IMR-90 (cell line): ENCODE results near the gene DPYD. TPM values are rescaled to one million over a fixed set of nuclear protein-coding genes. Genes with fewer than 3 reads are reported as not detected.

Source experiments
- ATAC-seq: fragments of 200-7000 bp; cut with Tn5 transposase; 2 replicates; pipeline ENCODE4 v1.9.1; 2020; ENCODE audit warnings: low read depth, mild to moderate bottlenecking, moderate library complexity
- BruUV-seq: library from RNA; stranded (reverse); fragments of 400-500 nt; replicated peaks from 2 replicates; lab custom pipeline; 2021; lab: Mats Ljungman, UMichigan
- CTCF ChIA-PET: fragments of 300-600 bp; formaldehyde crosslinking; extraction: SDS; loops from one replicate; lab custom pipeline; 2021; ENCODE audit warnings: antibody characterized with exemption; lab: Yijun Ruan, JAX
- POLR2A ChIA-PET: fragments of 300-600 bp; sonication (Branson Sonifier 250); formaldehyde crosslinking; loops from one replicate; lab custom pipeline; 2022; ENCODE audit warnings: antibody characterized with exemption; ENCODE audit not compliant: unreplicated experiment; lab: Charles Lee
- DNase-seq: peaks from one replicate; pipeline ENCODE4 v3.0.0; 2013
- H2AFZ ChIP-seq: replicated peaks from 2 replicates; pipeline ENCODE3; 2013; ENCODE audit warnings: low read length, mild to moderate bottlenecking; ENCODE audit not compliant: poor library complexity
- H2AK5ac ChIP-seq: 2 replicates; pipeline ENCODE4 v1.6.1; 2013; ENCODE audit warnings: low read depth, low read length, inconsistent platforms
- H2AK9ac ChIP-seq: replicated peaks from 2 replicates; pipeline ENCODE3; 2013; ENCODE audit warnings: mild to moderate bottlenecking, low read depth, low read length, moderate library complexity; ENCODE audit not compliant: poor library complexity
- H2BK120ac ChIP-seq: 2 replicates; pipeline ENCODE4 v1.6.1; 2013; ENCODE audit warnings: low read depth, low read length, inconsistent platforms
- H2BK15ac ChIP-seq: 3 replicates; pipeline ENCODE4 v1.6.1; 2013; ENCODE audit warnings: low read depth, low read length, inconsistent platforms
- H2BK20ac ChIP-seq: 2 replicates; pipeline ENCODE4 v1.6.1; 2013; ENCODE audit warnings: low read depth, mild to moderate bottlenecking, inconsistent platforms, low read length, moderate library complexity
- H2BK5ac ChIP-seq: 2 replicates; pipeline ENCODE4 v1.6.1; 2013; ENCODE audit warnings: mild to moderate bottlenecking, low read depth, low read length, inconsistent platforms; ENCODE audit not compliant: poor library complexity, severe bottlenecking
- H3K14ac ChIP-seq: replicated peaks from 2 replicates; pipeline ENCODE4 v1.6.1; 2013; ENCODE audit warnings: low read depth, low read length, inconsistent platforms
- H3K18ac ChIP-seq: 2 replicates; pipeline ENCODE4 v1.6.1; 2013; ENCODE audit warnings: low read depth, low read length, control low read depth
- H3K23ac ChIP-seq: 2 replicates; pipeline ENCODE4 v1.6.1; 2013; ENCODE audit warnings: low read depth, low read length, inconsistent platforms
- H3K27ac ChIP-seq: 2 replicates; pipeline ENCODE4 v1.5.1; 2013; ENCODE audit warnings: mild to moderate bottlenecking, control low read depth, low read length; ENCODE audit not compliant: insufficient read depth
- H3K27me3 ChIP-seq: 2 replicates; pipeline ENCODE4 v1.6.1; 2013; ENCODE audit warnings: low read length; ENCODE audit not compliant: control insufficient read depth, insufficient read depth
- H3K36me3 ChIP-seq: 2 replicates; pipeline ENCODE4 v1.6.1; 2013; ENCODE audit warnings: low read length, mixed read lengths; ENCODE audit not compliant: control insufficient read depth, insufficient read depth
- H3K4ac ChIP-seq: 2 replicates; pipeline ENCODE4 v1.6.1; 2013; ENCODE audit warnings: low read depth, low read length, inconsistent platforms
- H3K4me1 ChIP-seq: 2 replicates; pipeline ENCODE4 v1.6.1; 2013; ENCODE audit warnings: low read length, mixed read lengths; ENCODE audit not compliant: control insufficient read depth, insufficient read depth
- H3K4me2 ChIP-seq: 2 replicates; pipeline ENCODE4 v1.6.1; 2013; ENCODE audit warnings: low read depth, mild to moderate bottlenecking, control low read depth, low read length, moderate library complexity
- H3K4me3 ChIP-seq: 2 replicates; pipeline ENCODE4 v1.5.1; 2013; ENCODE audit warnings: low read depth, mild to moderate bottlenecking, control low read depth, low read length, moderate library complexity; ENCODE audit not compliant: insufficient read depth
- H3K56ac ChIP-seq: 2 replicates; pipeline ENCODE4 v1.6.1; 2013; ENCODE audit warnings: low read length, inconsistent platforms; ENCODE audit not compliant: insufficient read depth; ENCODE audit errors: extremely low read depth
- H3K79me1 ChIP-seq, 2 experiments: 2 replicates each; pipeline ENCODE4 v1.6.1; 2013; ENCODE audit warnings: low read length in 2 of 2, inconsistent platforms in 1 of 2, low read depth in 1 of 2
- H3K9ac ChIP-seq: 2 replicates; pipeline ENCODE4 v1.6.1; 2013; ENCODE audit warnings: low read depth, low read length, control low read depth
- H3K9me1 ChIP-seq: 2 replicates; pipeline ENCODE4 v1.6.1; 2013; ENCODE audit warnings: low read length, inconsistent platforms; ENCODE audit not compliant: insufficient read depth
- H3K9me3 ChIP-seq: 2 replicates; pipeline ENCODE4 v1.6.1; 2013; ENCODE audit warnings: low read length; ENCODE audit not compliant: control insufficient read depth, insufficient read depth
- H4K20me1 ChIP-seq: 2 replicates; pipeline ENCODE4 v1.6.1; 2013; ENCODE audit warnings: low read length, inconsistent platforms; ENCODE audit not compliant: insufficient read depth
- H4K5ac ChIP-seq: 2 replicates; pipeline ENCODE4 v1.6.1; 2013; ENCODE audit warnings: mild to moderate bottlenecking, low read depth, low read length, control low read depth
- H4K8ac ChIP-seq, 2 experiments: 2 replicates each; pipeline ENCODE4 v1.6.1; 2013; ENCODE audit warnings: low read depth in 2 of 2, low read length in 2 of 2, control low read depth in 1 of 2, inconsistent platforms in 1 of 2
- H4K91ac ChIP-seq: 2 replicates; pipeline ENCODE4 v1.6.1; 2013; ENCODE audit warnings: low read depth, low read length, inconsistent platforms; ENCODE audit not compliant: insufficient read depth
- POLR2A ChIP-seq: IDR thresholded peaks from 2 replicates; pipeline ENCODE4 v1.6.1; 2012; ENCODE audit warnings: mild to moderate bottlenecking, low read depth, low read length
- RFX5 ChIP-seq: IDR thresholded peaks from 2 replicates; pipeline ENCODE4 v1.8.0; 2012; ENCODE audit warnings: low read depth, mild to moderate bottlenecking, low read length, moderate library complexity
- dilution Hi-C: fragments of 300-500 bp; cut with HindIII; formaldehyde crosslinking; loops from one replicate; pipeline ENCODE4 v1.14.3; 2018; ENCODE audit warnings: low sequenced_read_pairs; ENCODE audit not compliant: unreplicated experiment
- in situ Hi-C: fragments of 300-500 bp; cut with MboI; formaldehyde crosslinking; loops from 3 replicates; pipeline ENCODE4 v1.14.3; 2019; ENCODE audit warnings: low sequenced_read_pairs, inconsistent platforms, mixed read lengths
- intact Hi-C: fragments of 100-400 bp; cut with micrococcal nuclease; formaldehyde crosslinking; loops from 2 replicates; pipeline ENCODE4 v1.10.0; 2022
- polyA plus RNA-seq, 3 experiments: library from polyadenylated mRNA; depleted of rRNA; stranded (reverse); fragments of >200 nt; gene quantifications; 2 replicates each; pipeline ENCODE4 v1.2.3, GENCODE V29; 2012; ENCODE audit warnings: low replicate concordance in 1 of 3
- total RNA-seq: library from RNA; depleted of rRNA; stranded (reverse); fragments of >200 nt; gene quantifications from 2 replicates; pipeline ENCODE4 v1.2.3, GENCODE V29; 2012

DPYD gene
- total and polyA plus RNA-seq, 2 of the 4 experiments (the other 2 are of a cell fraction), result 9.3 to 47.3 TPM

GRCh38 chr1:97691325-97691724 lies 229.5 kb downstream of the DPYD start:
- Histone ChIP-seq H3K14ac (no peak overlapping the region), H3K23ac (no peak overlapping the region), H2BK5ac (no peak overlapping the region), H3K9me3 (no peaks in the 10 kb centered on the region), H4K5ac (no peak overlapping the region), H2AK9ac (no peak overlapping the region), H3K4me2 (no peak overlapping the region), H3K36me3 (no peaks in the 10 kb centered on the region), H3K27ac (no peak overlapping the region), H4K20me1 (no peaks in the 10 kb centered on the region), H3K9ac (no peak overlapping the region), H2AFZ (no peak overlapping the region), H2BK15ac (no peak overlapping the region), H3K4me3 (no peak overlapping the region), H4K91ac (no peak overlapping the region), H3K18ac (no peak overlapping the region), H2BK120ac (no peak overlapping the region), H3K27me3 (no peaks in the 10 kb centered on the region), H3K56ac (no peak overlapping the region), H4K8ac (no peak overlapping the region), H3K4ac (no peak overlapping the region), H3K79me1 (no peaks in the 10 kb centered on the region), H2AK5ac (no peak overlapping the region), H2BK20ac (no peak overlapping the region), H3K9me1 (no peaks in the 10 kb centered on the region), H3K4me1 (no peaks in the 10 kb centered on the region)
- intact Hi-C loops (loop anchor here (1.0 kb wide), 1 partner anchor 31 kb away; no protein-coding TSS in a partner anchor), in situ Hi-C loops (no loop called here), dilution Hi-C loops (no loop called here)
- DNase-seq (no peak), ATAC-seq (no peak)
- TF ChIP-seq POLR2A (no peak), RFX5 (no peak)
- ChIA-PET CTCF (no interaction called here), POLR2A (no interaction called here)
- no TSS peak for BruUV-seq
